PFSK-1 (cell line): Measurements from ENCODE around the gene CDK19.

Experiments
- FOXP2 ChIP-seq: optimal IDR thresholded peaks from 2 replicates; pipeline ENCODE3; 2011; ENCODE audit warnings: borderline replicate concordance, control low read depth, inconsistent platforms; ENCODE audit not compliant: insufficient read depth; ENCODE audit errors: extremely low read length, extremely low read depth
- POLR2AphosphoS5 ChIP-seq: IDR thresholded peaks from 2 replicates; pipeline ENCODE4 v1.6.1; 2012; ENCODE audit warnings: low read depth, mild to moderate bottlenecking, control low read depth, low read length, moderate library complexity
- SIN3A ChIP-seq: IDR thresholded peaks from 2 replicates; pipeline ENCODE4 v1.6.1; 2012; ENCODE audit warnings: mild to moderate bottlenecking, low read length, moderate library complexity, borderline replicate concordance; ENCODE audit not compliant: insufficient read depth
- TAF1 ChIP-seq: IDR thresholded peaks from 2 replicates; pipeline ENCODE4 v1.6.1; 2012; ENCODE audit warnings: low read length, control low read depth, borderline replicate concordance; ENCODE audit not compliant: insufficient read depth
- TF ChIP-seq, protein P1 (sequence below), 2 experiments: IDR thresholded peaks; 2 replicates each; pipeline versions ENCODE4 v1.6.1 to v1.8.0; 2011 to 2012; ENCODE audit warnings: low read depth in 2 of 2, low read length in 2 of 2, control low read depth in 1 of 2, inconsistent platforms in 1 of 2, mild to moderate bottlenecking in 1 of 2, moderate library complexity in 1 of 2; ENCODE audit not compliant: insufficient read depth in 1 of 2

DNA sequence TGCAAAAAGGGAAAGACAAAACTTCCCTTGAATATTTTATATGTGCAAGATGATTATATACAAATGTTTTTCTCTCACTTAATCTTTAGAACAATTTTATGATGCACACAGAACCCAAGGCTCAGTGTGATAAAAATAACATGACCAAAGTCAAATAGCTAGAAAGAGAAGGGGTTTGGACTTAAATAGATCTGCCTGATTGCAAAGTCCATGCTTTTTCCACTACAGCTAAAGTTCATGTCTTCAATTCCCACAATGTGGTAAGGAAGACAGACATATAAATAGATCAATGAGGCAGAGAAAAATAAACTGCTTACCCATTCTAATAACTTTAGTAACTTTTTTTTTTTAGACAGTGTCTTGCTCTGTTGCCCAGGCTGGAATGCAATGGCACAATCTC is 143.8 kb downstream of the CDK19 start:
- TF ChIP-seq TAF1: no peak
- no peak for TF ChIP-seq SIN3A
- TF ChIP-seq, protein P1, sequence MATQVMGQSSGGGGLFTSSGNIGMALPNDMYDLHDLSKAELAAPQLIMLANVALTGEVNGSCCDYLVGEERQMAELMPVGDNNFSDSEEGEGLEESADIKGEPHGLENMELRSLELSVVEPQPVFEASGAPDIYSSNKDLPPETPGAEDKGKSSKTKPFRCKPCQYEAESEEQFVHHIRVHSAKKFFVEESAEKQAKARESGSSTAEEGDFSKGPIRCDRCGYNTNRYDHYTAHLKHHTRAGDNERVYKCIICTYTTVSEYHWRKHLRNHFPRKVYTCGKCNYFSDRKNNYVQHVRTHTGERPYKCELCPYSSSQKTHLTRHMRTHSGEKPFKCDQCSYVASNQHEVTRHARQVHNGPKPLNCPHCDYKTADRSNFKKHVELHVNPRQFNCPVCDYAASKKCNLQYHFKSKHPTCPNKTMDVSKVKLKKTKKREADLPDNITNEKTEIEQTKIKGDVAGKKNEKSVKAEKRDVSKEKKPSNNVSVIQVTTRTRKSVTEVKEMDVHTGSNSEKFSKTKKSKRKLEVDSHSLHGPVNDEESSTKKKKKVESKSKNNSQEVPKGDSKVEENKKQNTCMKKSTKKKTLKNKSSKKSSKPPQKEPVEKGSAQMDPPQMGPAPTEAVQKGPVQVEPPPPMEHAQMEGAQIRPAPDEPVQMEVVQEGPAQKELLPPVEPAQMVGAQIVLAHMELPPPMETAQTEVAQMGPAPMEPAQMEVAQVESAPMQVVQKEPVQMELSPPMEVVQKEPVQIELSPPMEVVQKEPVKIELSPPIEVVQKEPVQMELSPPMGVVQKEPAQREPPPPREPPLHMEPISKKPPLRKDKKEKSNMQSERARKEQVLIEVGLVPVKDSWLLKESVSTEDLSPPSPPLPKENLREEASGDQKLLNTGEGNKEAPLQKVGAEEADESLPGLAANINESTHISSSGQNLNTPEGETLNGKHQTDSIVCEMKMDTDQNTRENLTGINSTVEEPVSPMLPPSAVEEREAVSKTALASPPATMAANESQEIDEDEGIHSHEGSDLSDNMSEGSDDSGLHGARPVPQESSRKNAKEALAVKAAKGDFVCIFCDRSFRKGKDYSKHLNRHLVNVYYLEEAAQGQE (IDR thresholded peaks at IDR 0.05; ENCODE audit: insufficient read depth in 1 of 2, low read depth in 2 of 2, low read length in 2 of 2): no peak
- TF ChIP-seq POLR2AphosphoS5: no peak
- TF ChIP-seq FOXP2: no peak
